G401.6 (cell line): Measurements from ENCODE around the gene CLTC.

Experiments used
- FAIRE-seq: peaks from 2 replicates; lab custom pipeline; 2012; peaks lifted over from hg19 to GRCh38; lab: Jason Lieb, UNC

The CLTC gene

DNA sequence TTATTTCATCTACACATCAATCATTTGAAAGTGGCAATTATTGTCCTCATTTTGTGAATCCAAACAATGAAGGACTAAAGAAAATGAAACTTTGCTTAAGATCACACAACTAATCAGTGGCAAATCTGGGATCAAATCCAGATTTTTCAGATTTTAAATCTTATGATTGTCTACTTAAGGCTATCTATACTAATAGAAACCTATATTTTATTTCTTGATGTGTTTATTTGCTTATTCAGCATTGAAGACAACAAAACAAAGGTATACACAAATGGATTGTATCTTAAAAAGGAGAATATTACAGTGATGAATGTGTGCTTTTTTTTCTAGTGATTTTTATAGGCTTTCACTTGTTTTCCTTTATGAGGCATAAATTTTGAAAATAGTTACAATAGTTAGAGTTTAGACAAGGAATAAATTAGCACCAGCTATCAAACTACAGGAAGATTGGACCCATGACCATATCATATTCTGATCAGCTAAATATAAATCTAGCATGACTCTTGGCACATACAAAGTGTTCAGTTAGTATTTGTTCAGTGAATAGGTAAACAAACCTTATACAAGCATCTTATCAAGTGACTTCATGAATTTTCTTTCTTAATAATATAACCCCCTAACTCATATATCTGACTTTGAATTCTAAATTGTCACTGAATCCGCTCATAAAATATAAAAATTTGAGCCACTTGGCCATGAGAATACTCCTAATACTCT lies 108.3 kb downstream of the CLTC start:
- FAIRE-seq, result peak; percentile 17

DNA sequence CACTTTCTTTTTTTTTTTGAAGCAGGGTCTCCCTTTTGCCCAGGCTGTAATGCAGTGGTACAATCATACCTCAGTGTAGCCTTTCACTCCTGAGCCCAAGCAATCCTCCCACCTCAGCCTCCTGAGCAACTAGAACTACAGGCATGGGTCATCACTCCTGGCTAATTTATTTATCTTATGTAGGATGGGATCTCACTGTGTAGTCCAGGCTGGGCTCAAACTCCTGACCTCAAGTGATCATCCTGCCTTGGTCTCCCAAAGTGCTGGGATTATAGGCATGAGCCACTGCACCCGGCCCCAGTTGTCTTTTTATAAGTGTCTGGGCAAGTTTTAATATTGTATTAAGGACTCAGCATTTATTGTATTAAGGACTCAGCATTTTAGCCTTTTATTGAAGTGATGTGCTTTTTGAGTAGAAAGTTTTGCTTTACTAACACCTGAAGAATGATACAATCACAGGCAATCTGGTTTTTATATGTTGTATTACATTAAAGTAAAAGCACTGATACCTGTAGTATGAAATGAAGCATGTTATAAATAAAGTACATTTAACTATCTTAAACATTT lies 110.7 kb downstream of the CLTC start:
- no peak for FAIRE-seq

DNA sequence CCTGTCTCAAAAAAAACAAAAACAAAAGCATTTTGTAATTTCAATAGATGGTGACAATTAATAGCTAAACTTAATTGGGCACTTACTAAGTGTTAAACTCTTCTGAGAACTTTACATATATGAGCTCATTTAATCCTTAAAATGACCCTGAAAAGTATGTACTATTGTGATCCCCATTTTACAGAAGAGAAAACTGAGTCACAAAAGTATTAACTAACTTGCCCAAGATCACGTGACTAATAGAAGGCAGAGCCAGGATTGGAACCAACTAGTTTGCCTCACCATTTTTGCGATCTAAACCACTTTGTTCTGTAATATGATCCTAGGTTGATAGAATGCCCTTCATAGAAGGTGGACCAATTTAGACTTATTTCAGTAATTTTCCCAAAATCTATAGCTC lies 114.0 kb downstream of the CLTC start:
- no peak for FAIRE-seq

DNA sequence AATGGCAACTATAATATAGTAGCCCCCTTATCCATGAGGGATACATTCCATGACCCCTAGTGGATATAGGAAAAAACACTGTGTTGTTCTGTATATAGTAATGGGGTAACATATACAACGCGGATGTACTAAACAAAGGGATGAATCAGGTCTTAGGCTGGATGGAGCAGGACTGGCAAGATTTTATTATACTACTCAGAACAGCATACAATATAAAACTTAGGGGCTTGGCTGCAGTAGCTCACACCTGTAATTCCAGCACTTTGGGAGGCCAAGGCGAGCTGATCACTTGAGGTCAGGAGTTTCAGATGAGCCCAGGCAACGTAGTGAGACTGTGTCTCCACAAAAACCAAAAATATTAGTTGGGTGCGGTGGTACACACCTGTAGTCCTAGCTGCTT lies 114.5 kb downstream of the CLTC start:
- no peak for FAIRE-seq

DNA sequence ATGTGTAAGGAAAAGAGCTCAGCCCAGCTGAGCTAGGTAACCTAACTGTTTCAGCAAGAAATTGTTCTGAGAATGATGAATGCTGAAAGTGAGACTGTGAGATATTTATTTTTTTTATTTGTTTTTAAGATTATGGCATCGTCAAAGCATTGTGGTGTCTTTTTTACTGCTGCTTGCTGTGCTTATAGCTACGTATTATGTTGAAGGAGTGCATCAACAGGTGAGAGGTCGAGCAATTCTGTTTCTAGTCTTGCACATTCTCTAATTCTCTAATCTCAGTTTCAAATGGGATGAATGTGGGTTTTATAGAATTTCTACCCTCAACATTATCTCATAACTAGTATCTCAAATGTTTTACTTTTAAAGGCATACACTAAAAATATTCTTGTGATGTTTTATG lies 117.6 kb downstream of the CLTC start:
- no peak for FAIRE-seq

DNA sequence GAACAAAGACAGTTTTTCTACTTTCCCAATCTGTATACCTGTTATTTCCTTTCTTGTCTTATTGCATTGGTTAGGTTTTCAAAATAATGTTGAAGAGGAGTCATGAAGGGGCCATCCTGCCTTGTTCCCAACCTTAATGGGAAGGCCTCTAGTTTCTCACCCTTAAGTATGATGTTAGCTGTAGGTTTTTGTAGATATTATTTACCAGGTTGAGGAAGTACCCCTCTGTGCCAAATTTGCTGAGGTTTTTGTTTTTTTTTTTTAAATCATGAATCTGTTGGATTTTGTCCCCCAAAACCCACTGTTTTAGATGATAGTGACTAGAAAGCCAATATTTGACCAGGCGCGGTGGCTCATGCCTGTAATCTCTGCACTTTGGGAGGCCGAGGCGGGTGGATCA lies 124.1 kb downstream of the CLTC start:
- FAIRE-seq, result no peak

DNA sequence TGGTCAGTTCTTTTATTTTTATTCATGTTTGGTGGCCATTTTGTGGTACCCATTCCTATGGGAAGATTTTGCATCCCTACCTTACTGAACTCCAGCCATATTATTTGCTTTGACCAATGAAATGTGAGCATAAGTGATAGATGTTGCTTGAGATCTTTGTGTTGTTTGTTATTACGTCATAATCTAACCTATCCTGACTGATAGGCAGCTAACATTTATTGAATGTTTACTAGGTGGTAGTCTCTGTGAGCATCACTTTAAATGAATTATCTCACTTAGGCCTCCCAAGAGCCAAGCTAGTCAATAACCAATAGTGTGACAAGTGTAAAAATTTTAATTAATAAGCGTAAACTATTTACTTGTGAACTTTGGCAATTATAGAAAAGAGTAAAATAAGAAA lies 125.3 kb downstream of the CLTC start:
- FAIRE-seq, result no peak
